Measurements from ENCODE around the gene KCNG2. TPM values are rescaled to one million over a fixed set of nuclear protein-coding genes. Genes with fewer than 3 reads are reported as not detected.

The KCNG2 gene
- polyA plus RNA-seq, 1 donor from 2014 or later: not detected

GRCh38 chr18:79841936-79842335, 44.2 kb downstream of the KCNG2 start:
- Histone ChIP-seq H3F3A (ENCODE audit: insufficient read depth, low read length, poor library complexity, severe bottlenecking) (no peaks in the 10 kb centered on the region), H2AFZ (ENCODE audit: low read depth, low read length) (no peak overlapping the region), H3K9ac (ENCODE audit: low read length) (no peak overlapping the region), H3K4me3 (ENCODE audit: low read length) (no peak overlapping the region), H3K4me2 (ENCODE audit: low read length) (no peak overlapping the region), H3K9me2 (ENCODE audit: insufficient read depth, low read length) (no peaks in the 10 kb centered on the region), H3K9me3 (ENCODE audit: low read length) (peaks cover 12% of the 10 kb centered on the region), H3K27me3 (ENCODE audit: insufficient read depth, low read depth, low read length) (no peaks in the 10 kb centered on the region), H4K20me1 (ENCODE audit: insufficient read depth) (no peaks in the 10 kb centered on the region), H3K36me3 (ENCODE audit: insufficient read depth, low read length) (no peaks in the 10 kb centered on the region), H3K79me2 (replicated peaks; ENCODE audit: insufficient read depth, low read length) (no peaks in the 10 kb centered on the region), H3K27ac (ENCODE audit: low read length) (no peak overlapping the region)
- TF ChIP-seq SMC3 (conservative IDR thresholded peaks at IDR 0.05; ENCODE audit: poor library complexity) (no peak), EZH2 (IDR thresholded peaks at IDR 0.05; ENCODE audit: borderline replicate concordance, insufficient read depth, low read length, poor library complexity, severe bottlenecking) (no peak), MXI1 (conservative IDR thresholded peaks at IDR 0.05; ENCODE audit: poor library complexity, severe bottlenecking) (no peak), TAF1 (IDR thresholded peaks at IDR 0.05; ENCODE audit: low read depth) (no peak), EP300 (conservative IDR thresholded peaks at IDR 0.05; ENCODE audit: poor library complexity, severe bottlenecking) (no peak), RAD21 (conservative IDR thresholded peaks at IDR 0.05) (no peak), POLR2AphosphoS5 (IDR thresholded peaks at IDR 0.05) (no peak), CTCF (IDR thresholded peaks at IDR 0.05; ENCODE audit: poor library complexity, severe bottlenecking) (no peak)
- TF ChIP-seq, protein P1, sequence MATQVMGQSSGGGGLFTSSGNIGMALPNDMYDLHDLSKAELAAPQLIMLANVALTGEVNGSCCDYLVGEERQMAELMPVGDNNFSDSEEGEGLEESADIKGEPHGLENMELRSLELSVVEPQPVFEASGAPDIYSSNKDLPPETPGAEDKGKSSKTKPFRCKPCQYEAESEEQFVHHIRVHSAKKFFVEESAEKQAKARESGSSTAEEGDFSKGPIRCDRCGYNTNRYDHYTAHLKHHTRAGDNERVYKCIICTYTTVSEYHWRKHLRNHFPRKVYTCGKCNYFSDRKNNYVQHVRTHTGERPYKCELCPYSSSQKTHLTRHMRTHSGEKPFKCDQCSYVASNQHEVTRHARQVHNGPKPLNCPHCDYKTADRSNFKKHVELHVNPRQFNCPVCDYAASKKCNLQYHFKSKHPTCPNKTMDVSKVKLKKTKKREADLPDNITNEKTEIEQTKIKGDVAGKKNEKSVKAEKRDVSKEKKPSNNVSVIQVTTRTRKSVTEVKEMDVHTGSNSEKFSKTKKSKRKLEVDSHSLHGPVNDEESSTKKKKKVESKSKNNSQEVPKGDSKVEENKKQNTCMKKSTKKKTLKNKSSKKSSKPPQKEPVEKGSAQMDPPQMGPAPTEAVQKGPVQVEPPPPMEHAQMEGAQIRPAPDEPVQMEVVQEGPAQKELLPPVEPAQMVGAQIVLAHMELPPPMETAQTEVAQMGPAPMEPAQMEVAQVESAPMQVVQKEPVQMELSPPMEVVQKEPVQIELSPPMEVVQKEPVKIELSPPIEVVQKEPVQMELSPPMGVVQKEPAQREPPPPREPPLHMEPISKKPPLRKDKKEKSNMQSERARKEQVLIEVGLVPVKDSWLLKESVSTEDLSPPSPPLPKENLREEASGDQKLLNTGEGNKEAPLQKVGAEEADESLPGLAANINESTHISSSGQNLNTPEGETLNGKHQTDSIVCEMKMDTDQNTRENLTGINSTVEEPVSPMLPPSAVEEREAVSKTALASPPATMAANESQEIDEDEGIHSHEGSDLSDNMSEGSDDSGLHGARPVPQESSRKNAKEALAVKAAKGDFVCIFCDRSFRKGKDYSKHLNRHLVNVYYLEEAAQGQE (IDR thresholded peaks at IDR 0.05; ENCODE audit: borderline replicate concordance): no peak

DNA sequence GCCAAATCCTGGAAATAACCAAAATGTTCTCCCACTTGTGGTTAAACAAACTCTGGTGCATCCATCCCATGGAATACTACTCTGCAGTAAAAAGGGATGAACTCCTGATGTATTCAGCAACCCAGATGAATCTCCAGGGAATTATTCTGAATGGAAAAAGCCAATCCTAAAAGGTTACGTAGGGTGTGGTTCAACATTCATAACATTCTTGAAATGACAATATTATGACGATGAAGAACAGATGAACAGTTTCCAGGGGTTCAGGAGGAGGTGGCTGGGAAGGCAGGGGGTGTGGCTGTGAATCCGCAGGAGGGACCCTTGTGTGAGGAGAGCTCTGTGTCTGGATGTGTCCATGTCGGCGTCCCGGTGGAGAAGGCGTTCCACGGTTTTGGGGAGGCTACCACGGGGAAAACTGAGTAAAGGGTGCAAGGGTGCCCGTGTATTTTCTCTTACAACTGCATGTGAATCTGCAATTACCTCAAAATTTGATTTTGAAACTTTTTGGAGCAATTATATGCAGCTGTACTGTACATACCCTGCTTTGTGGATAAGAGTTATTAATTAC, 47.3 kb downstream of the KCNG2 start:
- H3K27me3 ChIP-seq (ENCODE audit: insufficient read depth, low read depth, low read length): no peaks in the 10 kb centered on the region
- no peaks in the 10 kb centered on the region for H3K79me2 ChIP-seq (replicated peaks; ENCODE audit: insufficient read depth, low read length)
- no peak overlapping the region for H3K9ac ChIP-seq (ENCODE audit: low read length)
- H3K9me3 ChIP-seq (ENCODE audit: low read length): peaks cover 12% of the 10 kb centered on the region
- TF ChIP-seq POLR2AphosphoS5 (IDR thresholded peaks at IDR 0.05): no peak
- no peak for TF ChIP-seq SMC3 (conservative IDR thresholded peaks at IDR 0.05; ENCODE audit: poor library complexity)
- no peak for TF ChIP-seq EZH2 (IDR thresholded peaks at IDR 0.05; ENCODE audit: borderline replicate concordance, insufficient read depth, low read length, poor library complexity, severe bottlenecking)
- no peak for TF ChIP-seq TAF1 (IDR thresholded peaks at IDR 0.05; ENCODE audit: low read depth)
- TF ChIP-seq MXI1 (conservative IDR thresholded peaks at IDR 0.05; ENCODE audit: poor library complexity, severe bottlenecking): no peak
- no peak for TF ChIP-seq CTCF (IDR thresholded peaks at IDR 0.05; ENCODE audit: poor library complexity, severe bottlenecking)
- TF ChIP-seq, protein P1 (IDR thresholded peaks at IDR 0.05; ENCODE audit: borderline replicate concordance): no peak
- no peak for TF ChIP-seq RAD21 (conservative IDR thresholded peaks at IDR 0.05)
- TF ChIP-seq EP300 (conservative IDR thresholded peaks at IDR 0.05; ENCODE audit: poor library complexity, severe bottlenecking): no peak
- no peak overlapping the region for H3K27ac ChIP-seq (ENCODE audit: low read length)
- H3K9me2 ChIP-seq (ENCODE audit: insufficient read depth, low read length): no peaks in the 10 kb centered on the region
- H4K20me1 ChIP-seq (ENCODE audit: insufficient read depth): no peaks in the 10 kb centered on the region
- H2AFZ ChIP-seq (ENCODE audit: low read depth, low read length): no peak overlapping the region
- no peaks in the 10 kb centered on the region for H3K36me3 ChIP-seq (ENCODE audit: insufficient read depth, low read length)
- no peak overlapping the region for H3K4me3 ChIP-seq (ENCODE audit: low read length)
- H3K4me2 ChIP-seq (ENCODE audit: low read length): no peak overlapping the region
- no peaks in the 10 kb centered on the region for H3F3A ChIP-seq (ENCODE audit: insufficient read depth, low read length, poor library complexity, severe bottlenecking)
